Dedifferentiated amniotic fluid mesenchymal stem cell (primary cell): Measurements from ENCODE around the gene SEMA5A.

Source experiments
- DNase-seq: peaks from one replicate; pipeline ENCODE4 v3.0.0-alpha.2; 2016; ENCODE audit errors: extremely low spot score

SEMA5A gene

GRCh38 chr5:9169557-9169902 lies 376.3 kb downstream of the SEMA5A start:
- DNase-seq = no peak

GRCh38 chr5:9168791-9169556 lies 376.9 kb downstream of the SEMA5A start:
- DNase-seq = no peak

GRCh38 chr5:9166202-9167112 lies 379.4 kb downstream of the SEMA5A start:
- DNase-seq = no peak

- DNase-seq = no peak
Measured at GRCh38 chr5:9165546-9165945, 380.3 kb downstream of the SEMA5A start.

- DNase-seq = no peak
Measured at GRCh38 chr5:9160747-9161146, 385.1 kb downstream of the SEMA5A start.

GRCh38 chr5:9157811-9158210 lies 388.1 kb downstream of the SEMA5A start:
- no peak for DNase-seq

- no peak for DNase-seq
Measured at GRCh38 chr5:9157020-9157419, 388.9 kb downstream of the SEMA5A start.

GRCh38 chr5:9156282-9156681 lies 389.6 kb downstream of the SEMA5A start:
- DNase-seq = peak; percentile 48

GRCh38 chr5:9151684-9152427 lies 394.0 kb downstream of the SEMA5A start:
- no peak for DNase-seq

- DNase-seq = no peak
Measured at GRCh38 chr5:9149988-9150387, 395.9 kb downstream of the SEMA5A start.

GRCh38 chr5:9148242-9148641 lies 397.6 kb downstream of the SEMA5A start:
- no peak for DNase-seq

- no peak for DNase-seq
Measured at GRCh38 chr5:9140711-9141110, 405.2 kb downstream of the SEMA5A start.

- no peak for DNase-seq
Measured at GRCh38 chr5:9140202-9140601, 405.7 kb downstream of the SEMA5A start.

- DNase-seq = no peak
Measured at GRCh38 chr5:9139344-9139743, 406.5 kb downstream of the SEMA5A start.

GRCh38 chr5:9128136-9128535 lies 417.7 kb downstream of the SEMA5A start:
- DNase-seq = no peak

GRCh38 chr5:9126490-9126889 lies 419.4 kb downstream of the SEMA5A start:
- DNase-seq = no peak

GRCh38 chr5:9125852-9126251 lies 420.0 kb downstream of the SEMA5A start:
- no peak for DNase-seq

GRCh38 chr5:9124838-9125237 lies 421.0 kb downstream of the SEMA5A start:
- DNase-seq = no peak

- no peak for DNase-seq
Measured at GRCh38 chr5:9124071-9124470, 421.8 kb downstream of the SEMA5A start.

- DNase-seq = no peak
Measured at GRCh38 chr5:9122528-9122927, 423.3 kb downstream of the SEMA5A start.

GRCh38 chr5:9121597-9121996 lies 424.3 kb downstream of the SEMA5A start:
- DNase-seq = no peak

- no peak for DNase-seq
Measured at GRCh38 chr5:9118852-9119251, 427.0 kb downstream of the SEMA5A start.
